GM12878 (cell line): ENCODE measurements around the gene TCL1B. TPM values are rescaled to one million over a fixed set of nuclear protein-coding genes. Genes with fewer than 3 reads are reported as not detected.
"Not testable (repeated sequence)": the region's sequence is repeated elsewhere in the genome, so short reads cannot be mapped to it uniquely, and the experiment has no call there.

Experiments
- ATAC-seq: fragments of 200-7000 bp; cut with Tn5 transposase; 3 replicates; pipeline ENCODE4 v1.9.1; 2020; ENCODE audit warnings: mild to moderate bottlenecking, moderate library complexity
- BruUV-seq: library from RNA; stranded (reverse); fragments of 400-500 nt; replicated peaks from 2 replicates; lab custom pipeline; 2021; lab: Mats Ljungman, UMichigan
- CTCF ChIA-PET: fragments of 300-600 bp; sonication (Branson Sonifier 250); formaldehyde crosslinking; extraction: SDS; loops from one replicate; lab custom pipeline; 2021; ENCODE audit warnings: inconsistent platforms; lab: Yijun Ruan, JAX
- POLR2A ChIA-PET: fragments of 350-600 bp; formaldehyde crosslinking; extraction: SDS; loops from one replicate; lab custom pipeline; 2021; ENCODE audit warnings: inconsistent platforms; lab: Charles Lee
- RAD21 ChIA-PET: fragments of 300-600 bp; sonication (Branson Sonifier 250); formaldehyde crosslinking; loops from one replicate; lab custom pipeline; 2023; ENCODE audit warnings: antibody characterized with exemption; ENCODE audit not compliant: unreplicated experiment; lab: Charles Lee
- SMC1A ChIA-PET: fragments of 300-600 bp; sonication (Branson Sonifier 250); formaldehyde crosslinking; loops from one replicate; lab custom pipeline; 2023; ENCODE audit not compliant: unreplicated experiment, uncharacterized antibody; lab: Charles Lee
- DNase-seq: peaks from one replicate; pipeline ENCODE4 v3.0.0-alpha.2; 2011; ENCODE audit warnings: low read depth, low spot score
- FAIRE-seq: peaks from 3 replicates; lab custom pipeline; 2011; peaks lifted over from hg19 to GRCh38; lab: Jason Lieb, UNC
- H2AFZ ChIP-seq: 2 replicates; pipeline ENCODE4 v1.6.0; 2011; ENCODE audit warnings: low read depth, low read length, control low read depth; ENCODE audit not compliant: control insufficient read depth
- H3K27ac ChIP-seq: 2 replicates; pipeline ENCODE4 v1.5.1; 2011; ENCODE audit warnings: control low read depth; ENCODE audit not compliant: control insufficient read depth, insufficient read depth
- H3K27me3 ChIP-seq, 2 experiments: replicated peaks in 1 of 2; 2 replicates each; pipeline versions ENCODE4 v1.6.0 to v1.6.1; 2011; ENCODE audit warnings: low read length in 1 of 2; ENCODE audit not compliant: control insufficient read depth in 2 of 2, insufficient read depth in 2 of 2
- H3K36me3 ChIP-seq, 2 experiments: 2 replicates each; pipeline ENCODE4 v1.5.1; 2011; ENCODE audit warnings: low read length in 1 of 2; ENCODE audit not compliant: control insufficient read depth in 2 of 2, insufficient read depth in 2 of 2
- H3K4me1 ChIP-seq: 2 replicates; pipeline ENCODE4 v1.6.1; 2011; ENCODE audit warnings: mild to moderate bottlenecking, low read length, moderate library complexity, mixed read lengths; ENCODE audit not compliant: control insufficient read depth, insufficient read depth
- H3K4me2 ChIP-seq: 2 replicates; pipeline ENCODE4 v1.6.0; 2011; ENCODE audit warnings: control low read depth; ENCODE audit not compliant: control insufficient read depth, insufficient read depth
- H3K4me3 ChIP-seq: fragments of 200-600 bp; sonication (generic); 2 replicates; pipeline ENCODE4 v1.5.1; 2016
- H3K79me2 ChIP-seq: 2 replicates; pipeline ENCODE4 v1.6.0; 2011; ENCODE audit warnings: low read length; ENCODE audit not compliant: control insufficient read depth, insufficient read depth
- H3K9ac ChIP-seq: 2 replicates; pipeline ENCODE4 v1.8.0; 2011; ENCODE audit warnings: low read length, control low read depth, mixed read lengths; ENCODE audit not compliant: control insufficient read depth, insufficient read depth
- H3K9me3 ChIP-seq: replicated peaks from 3 replicates; pipeline ENCODE4 v1.5.1; 2011; ENCODE audit warnings: mild to moderate bottlenecking, low read length; ENCODE audit not compliant: control insufficient read depth, insufficient read depth
- H4K20me1 ChIP-seq: 2 replicates; pipeline ENCODE4 v1.6.0; 2011; ENCODE audit not compliant: control insufficient read depth, insufficient read depth
- BCL11A ChIP-seq: IDR thresholded peaks from 2 replicates; pipeline ENCODE4 v1.6.1; 2011; ENCODE audit warnings: low read depth, low read length
- CREM ChIP-seq: IDR thresholded peaks from 2 replicates; pipeline ENCODE4 v1.6.1; 2014; ENCODE audit warnings: antibody characterized with exemption, low read depth
- DPF2 ChIP-seq: fragments of 450-650 bp; IDR thresholded peaks from 2 replicates; pipeline ENCODE4 v1.6.1; 2017; ENCODE audit warnings: mild to moderate bottlenecking
- EED ChIP-seq: sonication (generic); IDR thresholded peaks from 2 replicates; pipeline ENCODE4 v1.6.1; 2016; ENCODE audit warnings: antibody characterized with exemption, low read depth
- ETV6 ChIP-seq, 2 experiments: fragments of 450-650 bp in 1 of 2; IDR thresholded peaks in 1 of 2; conservative IDR thresholded peaks in 1 of 2; 2 replicates each; pipeline ENCODE4 v1.6.1; 2014; ENCODE audit warnings: antibody characterized with exemption in 1 of 2, borderline replicate concordance in 1 of 2, low read depth in 1 of 2, mild to moderate bottlenecking in 1 of 2, moderate library complexity in 1 of 2
- FOXM1 ChIP-seq: IDR thresholded peaks from 2 replicates; pipeline ENCODE4 v1.6.1; 2012; ENCODE audit warnings: low read depth, mild to moderate bottlenecking, inconsistent platforms, low read length, moderate library complexity
- IKZF1 ChIP-seq: fragments of 450-650 bp; conservative IDR thresholded peaks from 2 replicates; pipeline ENCODE4 v1.6.1; 2017; ENCODE audit warnings: antibody characterized with exemption, mild to moderate bottlenecking
- IKZF2 ChIP-seq, 2 experiments: fragments of 450-650 bp; IDR thresholded peaks; 2 replicates each; pipeline ENCODE4 v1.6.1; 2017; ENCODE audit warnings: mild to moderate bottlenecking in 2 of 2, moderate library complexity in 2 of 2
- IRF4 ChIP-seq: IDR thresholded peaks from 2 replicates; pipeline ENCODE4 v1.6.1; 2011; ENCODE audit warnings: low read depth, low read length
- MEF2A ChIP-seq: IDR thresholded peaks from 2 replicates; pipeline ENCODE4 v1.6.1; 2011; ENCODE audit warnings: low read depth, mild to moderate bottlenecking, low read length, moderate library complexity; ENCODE audit not compliant: insufficient read depth
- POLR2AphosphoS2 ChIP-seq: IDR thresholded peaks from 2 replicates; pipeline ENCODE4 v1.6.1; 2011; ENCODE audit warnings: low read depth, mild to moderate bottlenecking, low read length, improper control_type of control experiment, moderate library complexity
- RAD21 ChIP-seq: IDR thresholded peaks from 2 replicates; pipeline ENCODE4 v1.6.1; 2011; ENCODE audit warnings: mild to moderate bottlenecking, low read depth, low read length, moderate library complexity; ENCODE audit not compliant: insufficient read depth
- RELB ChIP-seq: fragments of 450-650 bp; IDR thresholded peaks from 2 replicates; pipeline ENCODE4 v1.6.1; 2017; ENCODE audit warnings: low read depth, mild to moderate bottlenecking, moderate library complexity
- RUNX3 ChIP-seq: IDR thresholded peaks from 2 replicates; pipeline ENCODE4 v1.6.1; 2012; ENCODE audit warnings: low read length, inconsistent platforms
- SPI1 ChIP-seq: IDR thresholded peaks from 2 replicates; pipeline ENCODE4 v1.6.1; 2011; ENCODE audit warnings: low read depth, mild to moderate bottlenecking, low read length, moderate library complexity, borderline replicate concordance; ENCODE audit not compliant: insufficient read depth
- ZBTB40 ChIP-seq: fragments of 450-650 bp; IDR thresholded peaks from 2 replicates; pipeline ENCODE4 v1.6.1; 2016; ENCODE audit warnings: mild to moderate bottlenecking, moderate library complexity, borderline replicate concordance
- WGBS: methylation state at CpG from one replicate; pipeline ENCODE4 v1.1.6; 2016; ENCODE audit warnings: low lambda C conversion rate; ENCODE audit not compliant: insufficient replicate concordance, insufficient coverage; ENCODE audit errors: missing lambda C conversion rate; 5-methylcytosine and 5-hydroxymethylcytosine counted together
- in situ Hi-C: fragments of 300-500 bp; cut with MboI; formaldehyde crosslinking; loops from 9 replicates; pipeline ENCODE4 v1.14.3; 2018; ENCODE audit warnings: mixed read lengths
- intact Hi-C: fragments of 100-400 bp; cut with micrococcal nuclease; formaldehyde crosslinking; loops from one replicate; pipeline ENCODE4 v1.14.2; 2022; ENCODE audit not compliant: unreplicated experiment
- polyA plus RNA-seq, 11 experiments: library from polyadenylated mRNA; depleted of rRNA in 4 of 11; unstranded in 6 of 11; stranded (reverse) in 5 of 11; fragments of >200 nt; fragmentation: Nextera tagmentation in 4 of 11; fragmentation: Illumina TruSeq in 1 of 11; extraction: Ambion mirVana in 4 of 11; extraction: Trizol in 1 of 11; gene quantifications; 1 replicate in 1 of 11; 2 replicates in 10 of 11; pipeline versions ENCODE4 v1.2.1 to v1.2.3, GENCODE V29; 2011 to 2016; ENCODE audit warnings: inconsistent platforms in 2 of 11, missing spikeins in 2 of 11, low read depth in 1 of 11
- total RNA-seq, 4 experiments: library from RNA; depleted of rRNA in 3 of 4; stranded (reverse); fragments of >200 nt in 3 of 4; fragmentation: Illumina TruSeq in 1 of 4; extraction: Trizol in 1 of 4; gene quantifications; 2 replicates each; pipeline versions ENCODE4 v1.2.1 to v1.2.3, GENCODE V29; 2013 to 2021

The TCL1B gene
- total and polyA plus RNA-seq, 10 of the 15 experiments (the other 5 are each of a cell fraction or from before 2014, with no cell fraction given), result 0.10 to 0.18 (median 0.13) TPM; not detected in 6

GRCh38 chr14:95727056-95727700 is 41.0 kb downstream of the TCL1B start (continued):
- TF ChIP-seq ZBTB40 (no peak), SPI1 (no peak), POLR2AphosphoS2 (no peak)

DNA sequence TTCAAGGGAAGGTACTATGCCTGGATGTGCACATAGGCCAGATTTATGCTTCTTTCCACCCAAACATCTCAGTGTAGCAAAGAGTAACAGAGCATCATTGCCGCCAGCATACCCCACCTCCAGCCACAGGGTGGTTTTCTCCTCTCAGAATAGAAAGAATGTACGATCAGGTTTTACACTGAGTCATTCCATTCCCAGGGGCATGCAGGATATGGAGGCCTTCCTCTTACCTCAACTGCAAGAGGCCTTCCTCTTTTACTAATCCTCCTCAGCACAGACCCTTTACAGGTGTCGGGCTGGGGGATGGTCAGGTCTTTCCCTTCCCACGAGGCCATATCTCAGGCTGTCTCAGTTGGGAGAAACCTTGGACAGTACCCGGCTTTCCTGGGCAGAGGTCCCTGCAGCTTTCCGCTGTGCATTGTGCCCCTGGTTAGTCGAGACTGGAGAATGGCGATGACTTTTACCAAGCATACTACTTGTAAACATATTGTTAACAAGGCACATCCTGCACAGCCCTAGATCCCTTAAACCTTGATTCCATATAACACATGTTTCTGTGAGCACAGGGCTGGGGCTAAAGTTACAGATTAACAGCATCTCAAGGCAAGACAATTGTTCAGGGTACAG is 43.3 kb downstream of the TCL1B start:
- intact Hi-C loops, result loop anchor here (5.0 kb wide), 1 partner anchor 67 kb away; no protein-coding TSS in a partner anchor
- TF ChIP-seq MEF2A, result 0 out of 2 replicates have a peak, but pooled peaks have one; percentile 64
- peak; percentile 74 for TF ChIP-seq SPI1
- peak; percentile 39; the same call in 1 of the 2 replicates for TF ChIP-seq DPF2
- 0 out of 2 replicates have a peak, but pooled peaks have one; percentile 41 for TF ChIP-seq FOXM1
- peak; percentile 35; the same call in 1 of the 2 replicates for TF ChIP-seq IRF4
- peak; percentile 27; the same call in 1 of the 2 replicates for TF ChIP-seq RAD21
- peak; percentile 37; the same call in 1 of the 2 replicates for TF ChIP-seq BCL11A
- peak; percentile 60 for TF ChIP-seq IKZF1
- peak; percentile 63 to 67 for TF ChIP-seq IKZF2 (IDR thresholded peaks at IDR 0.05)
- TF ChIP-seq ETV6 (conservative IDR thresholded peaks at IDR 0.05 in 1 of 2, IDR thresholded peaks at IDR 0.05 in 1 of 2; ENCODE audit: borderline replicate concordance in 1 of 2, low read depth in 1 of 2), result peak in 1 of 2 experiments; percentile 8; a peak in 1 of 4 replicates
- TF ChIP-seq RUNX3, result peak; percentile 80
- peak; percentile 53; the same call in 1 of the 2 replicates for TF ChIP-seq CREM
- peak; percentile 21; the same call in 1 of the 2 replicates for TF ChIP-seq RELB
- TF ChIP-seq EED, result peak; percentile 87

More for the DNA sequence above, 43.3 kb downstream of the TCL1B start:
- SMC1A ChIA-PET, result interaction anchor here (2.7 kb wide), 1 partner anchor 14 kb away, joined by 12 read pairs; no protein-coding TSS in a partner anchor
- RAD21 ChIA-PET, H3K36me3 ChIP-seq, BruUV-seq, H4K20me1 ChIP-seq, H3K9me3 ChIP-seq, H3K9ac ChIP-seq, H2AFZ ChIP-seq, H3K79me2 ChIP-seq, H3K27me3 ChIP-seq, POLR2A ChIA-PET, H3K4me3 ChIP-seq, in situ Hi-C loops: not testable (repeated sequence)
- ATAC-seq (peak; percentile 78), FAIRE-seq (peak; percentile 7), DNase-seq (peak; percentile 61)
- Histone ChIP-seq H3K4me1 (peaks cover 45% of the 10 kb centered on the region), H3K27ac (peak overlapping the region; percentile 32), H3K4me2 (peak overlapping the region; percentile 47)
- 28% methylated on average over 8 of the region's 8 CpGs for WGBS
- CTCF ChIA-PET, result interaction anchor here (1.0 kb wide), 1 partner anchor 11 kb away, joined by 3 read pairs; no protein-coding TSS in a partner anchor
